Right renal pelvis (tissue), 4 donors: ENCODE measurements around the gene C20orf204. TPM values are rescaled to one million over a fixed set of nuclear protein-coding genes. Genes with fewer than 3 reads are reported as not detected.

Experiments used
- DNase-seq, 4 donors: peaks; one replicate each; pipeline ENCODE4 v3.0.0-alpha.2; 2013; ENCODE audit warnings: low read depth in 4 of 4, low spot score in 3 of 4, missing footprints in 1 of 4
- polyA plus RNA-seq, 4 donors: library from polyadenylated mRNA; unstranded; fragments of 120-200 nt; gene quantifications; one replicate each; pipeline ENCODE4 v1.2.1, GENCODE V29; 2013; ENCODE audit not compliant: insufficient read length in 4 of 4

C20orf204 gene
- polyA plus RNA-seq, 4 donors, result 0.62 to 1.1 (median 0.75) TPM

GRCh38 chr20:64069209-64069613 is 33.2 kb downstream of the C20orf204 start:
- no peak for DNase-seq

DNA sequence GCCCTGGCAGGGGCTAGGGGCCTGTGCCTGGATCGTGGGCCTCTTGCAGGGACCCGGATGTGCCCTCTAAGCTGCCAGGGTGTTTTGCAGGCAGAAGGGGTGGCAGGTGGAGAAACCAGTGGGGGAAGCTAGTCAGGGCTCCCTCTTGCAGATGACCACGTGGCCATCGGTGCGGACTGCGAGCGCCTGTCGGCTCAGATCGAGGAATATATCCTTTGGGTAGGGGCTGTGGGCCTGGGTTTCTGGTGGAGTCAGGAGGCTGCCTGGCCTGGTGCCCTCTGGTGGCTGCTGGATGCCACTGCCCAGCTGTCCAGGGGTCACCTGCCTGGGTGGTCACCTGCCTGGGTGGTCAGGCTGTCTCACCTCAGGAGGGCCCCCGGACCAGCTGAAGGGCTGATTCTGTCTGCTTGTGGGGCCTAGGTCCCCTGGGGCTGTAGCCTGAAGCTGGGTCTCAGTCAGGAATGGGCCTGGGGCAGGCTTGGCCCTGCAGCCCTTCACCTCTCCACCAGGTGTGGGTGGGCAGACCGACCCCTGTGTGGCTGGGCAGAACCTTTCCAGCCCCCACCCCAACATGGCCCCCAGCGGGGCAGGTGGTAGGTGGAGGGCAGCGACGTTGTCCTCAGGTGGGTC is 33.7 kb downstream of the C20orf204 start:
- no peak for DNase-seq

- DNase-seq, result no peak
Measured at GRCh38 chr20:64070244-64070993, 34.4 kb downstream of the C20orf204 start.

DNA sequence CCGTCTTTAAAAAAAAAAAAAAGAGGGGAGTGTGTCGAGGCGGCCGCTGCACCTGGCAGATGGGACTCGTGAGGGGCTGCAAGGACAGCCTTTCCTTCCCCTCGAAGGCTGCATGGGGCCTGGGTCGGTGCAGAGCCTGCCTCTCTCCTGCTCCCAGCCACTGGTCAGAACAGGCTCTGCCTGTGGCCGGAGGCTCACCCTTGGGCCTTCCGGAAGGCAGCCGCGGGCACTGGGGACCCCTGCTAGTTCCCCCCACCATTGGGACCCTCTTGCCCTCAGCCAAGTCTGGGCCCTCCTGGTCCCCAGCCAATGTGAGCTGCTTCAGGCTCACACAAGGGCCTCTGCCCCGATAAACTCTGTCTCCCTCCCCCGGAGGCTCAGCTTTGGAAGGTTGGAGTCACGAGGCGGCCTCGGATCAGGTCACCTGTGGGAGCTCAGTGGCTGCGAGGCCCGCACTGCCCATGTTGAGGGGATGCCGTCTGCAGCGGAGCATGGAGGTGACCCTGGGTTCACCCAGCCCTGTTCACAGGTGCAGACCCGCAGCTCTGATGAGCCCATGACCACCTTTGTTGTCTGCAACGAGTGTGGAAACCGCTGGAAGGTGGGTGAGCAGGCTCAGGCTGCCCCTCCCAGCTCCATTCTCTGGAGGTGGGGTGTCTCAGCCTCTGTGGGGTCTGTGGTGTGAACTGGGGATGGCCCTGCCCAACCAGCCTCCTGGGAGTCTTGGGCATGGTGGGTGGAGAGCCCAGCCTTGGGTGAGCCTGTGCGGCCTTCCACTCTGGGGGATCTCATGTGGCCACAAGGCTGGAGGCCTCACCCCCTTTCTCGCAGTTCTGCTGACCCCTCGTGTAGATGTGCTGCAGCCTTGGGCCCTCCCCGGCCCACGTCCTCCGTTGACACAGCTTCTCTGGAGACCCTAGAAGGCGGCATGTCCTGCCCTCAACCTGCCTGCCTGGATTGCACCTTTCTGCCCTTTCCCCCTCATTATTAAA is 35.7 kb downstream of the C20orf204 start:
- no peak for DNase-seq

DNA sequence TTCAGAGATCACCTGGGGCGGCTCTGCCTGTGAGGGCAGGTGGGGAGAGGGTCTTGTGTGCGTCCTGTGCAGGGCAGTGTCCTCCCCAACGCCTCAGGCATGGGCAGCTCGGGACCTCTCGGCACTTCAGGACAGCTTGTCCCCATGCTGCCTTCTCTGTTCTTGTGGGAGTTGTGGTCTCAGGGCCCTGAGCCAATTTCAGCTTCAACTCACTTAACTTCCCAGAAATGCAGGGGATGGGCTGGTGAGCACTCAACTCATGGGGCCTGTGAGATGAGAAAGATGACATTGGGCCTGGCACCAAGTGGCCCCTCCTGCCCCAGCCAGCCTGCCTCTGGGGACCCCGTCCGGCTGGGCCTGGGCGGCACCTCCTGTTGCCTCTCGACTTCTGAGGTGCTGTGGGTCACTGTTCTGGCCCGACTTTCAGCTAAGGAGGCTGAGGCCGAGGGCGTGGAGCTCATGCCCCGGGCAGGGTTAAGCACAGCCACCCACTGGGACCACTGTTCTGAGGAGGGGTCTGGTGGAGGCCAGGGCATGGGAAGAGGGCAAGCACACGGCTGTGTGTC is 36.6 kb downstream of the C20orf204 start:
- no peak for DNase-seq

- DNase-seq, result no peak
Measured at GRCh38 chr20:64073476-64074183, 37.6 kb downstream of the C20orf204 start.

GRCh38 chr20:64074184-64074789 is 38.3 kb downstream of the C20orf204 start:
- no peak for DNase-seq

DNA sequence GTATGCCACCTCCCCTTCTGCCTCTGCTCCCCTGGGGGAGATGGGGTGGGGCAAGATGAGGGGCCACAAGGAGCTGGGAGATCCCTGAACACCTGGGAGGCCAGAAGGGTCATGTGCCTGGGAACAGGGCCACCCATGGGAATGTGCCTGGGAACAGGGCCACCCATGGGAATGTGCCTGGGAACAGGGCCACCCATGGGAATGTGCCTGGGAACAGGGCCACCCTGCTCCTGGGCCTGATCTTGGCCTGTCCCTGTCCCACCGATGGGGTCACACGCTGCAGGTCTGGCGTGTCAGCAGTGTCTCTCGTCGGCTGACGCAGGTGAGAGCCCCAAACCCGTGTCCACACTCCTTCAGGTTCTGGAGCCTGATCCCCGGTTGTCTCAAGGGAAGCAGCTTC is 39.0 kb downstream of the C20orf204 start:
- no peak for DNase-seq

GRCh38 chr20:64075556-64075955 is 39.6 kb downstream of the C20orf204 start:
- DNase-seq, result no peak

GRCh38 chr20:64076061-64076997 is 40.3 kb downstream of the C20orf204 start:
- no peak for DNase-seq

DNA sequence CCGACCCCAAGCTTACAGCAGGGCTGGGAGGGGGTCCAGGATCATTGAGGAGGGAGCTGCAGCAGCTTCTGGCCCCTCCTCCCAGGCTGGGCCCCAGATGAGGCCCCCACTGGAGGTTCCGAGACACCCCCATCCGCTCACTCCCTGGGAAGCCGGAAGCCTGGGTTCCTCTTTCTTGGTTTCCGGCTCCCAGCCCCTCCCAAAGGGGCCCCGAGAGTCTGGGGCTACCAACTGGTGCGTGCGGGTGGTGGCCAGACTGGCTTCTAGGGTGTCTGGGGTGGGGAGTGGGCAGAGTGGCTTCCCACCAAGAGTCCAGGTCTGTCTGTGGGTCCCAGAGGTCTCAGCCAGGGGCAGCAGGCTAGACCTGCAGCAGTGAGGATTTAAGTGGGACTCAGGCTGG is 41.1 kb downstream of the C20orf204 start:
- no peak for DNase-seq

DNA sequence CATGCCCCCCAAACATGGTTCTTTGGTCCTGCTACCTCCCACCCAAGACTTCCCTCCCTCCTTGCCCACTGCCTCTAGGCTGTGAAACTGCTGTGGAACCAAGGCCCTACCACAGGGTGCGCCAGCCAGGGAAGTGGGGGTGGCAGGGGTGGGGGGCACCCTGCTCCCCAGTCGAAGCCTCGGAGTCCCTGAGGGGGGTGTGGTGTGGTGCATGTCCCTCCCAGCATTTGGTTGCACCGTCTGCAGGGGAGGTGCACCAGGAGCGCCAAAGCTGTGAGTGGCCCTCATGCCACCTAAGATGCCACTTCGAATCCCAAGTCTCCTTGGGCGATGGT is 41.5 kb downstream of the C20orf204 start:
- no peak for DNase-seq

DNA sequence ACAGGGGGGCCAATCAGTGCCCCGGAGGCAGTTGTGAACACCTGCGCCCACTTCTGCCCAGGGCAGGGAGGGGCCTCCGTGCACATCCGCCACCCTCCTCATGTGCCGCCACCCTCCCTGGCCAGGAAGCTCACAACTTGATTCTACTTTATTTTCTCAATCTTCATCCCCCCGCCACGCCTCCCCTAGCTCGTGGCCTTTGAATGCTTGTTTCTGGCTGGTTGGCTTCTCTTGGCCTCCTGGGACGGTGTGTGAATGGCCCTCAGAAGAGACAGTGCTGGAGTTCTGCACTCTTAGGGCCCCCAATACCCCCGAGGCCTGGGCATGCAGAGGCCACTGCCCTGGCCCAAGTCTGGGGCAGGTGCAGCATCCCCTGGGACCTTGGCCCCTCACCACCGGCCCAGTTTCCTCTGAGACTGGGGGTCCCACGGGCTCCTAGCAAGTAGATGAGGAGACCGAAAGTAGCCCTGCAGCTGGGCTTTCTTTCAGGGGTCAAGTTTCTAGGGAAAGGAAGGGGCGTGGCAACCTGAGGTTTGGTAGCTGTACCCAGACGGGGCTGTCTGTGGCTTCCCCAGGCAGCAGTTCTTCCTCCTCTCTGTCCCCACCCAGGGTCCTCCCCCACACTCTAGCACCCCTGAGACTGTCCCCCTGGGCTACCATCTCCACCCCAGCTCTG is 42.0 kb downstream of the C20orf204 start:
- DNase-seq, result no peak

GRCh38 chr20:64078934-64079272 is 42.9 kb downstream of the C20orf204 start:
- DNase-seq, result no peak

GRCh38 chr20:64079273-64080012 is 43.5 kb downstream of the C20orf204 start, which contains the start of gene RGS19:
Gene RGS19 (minus strand): TSS chr20:64079518. CDS start chr20:64076886, 2,632 bp downstream.
- no peak for DNase-seq

- no peak for DNase-seq
Measured at GRCh38 chr20:64080013-64080812, 44.2 kb downstream of the C20orf204 start, which contains the start of gene OPRL1. Gene OPRL1 (plus strand): TSS chr20:64080082. CDS start chr20:64092721, 12,639 bp downstream.
